ENCODE data around the gene DESI2.

GRCh38 chr1:244645414-244645813 is 7.5 kb upstream of the DESI2 start:
- TF ChIP-seq TAF1 (IDR thresholded peaks at IDR 0.05; ENCODE audit: borderline replicate concordance, low read depth, low read length) (no peak), POLR2AphosphoS5 (IDR thresholded peaks at IDR 0.05; ENCODE audit: low read depth, low read length) (no peak), POLR2A (IDR thresholded peaks at IDR 0.05; ENCODE audit: low read depth, low read length) (no peak)

Data from GM12892 (cell line).